PC-9 (cell line): Measurements from ENCODE around the gene DNAAF5. TPM values are rescaled to one million over a fixed set of nuclear protein-coding genes. Genes with fewer than 3 reads are reported as not detected.
"Not testable (repeated sequence)": the region's sequence is repeated elsewhere in the genome, so short reads cannot be mapped to it uniquely, and the experiment has no call there.

ENCODE experiments used
- BruUV-seq: library from RNA; stranded (reverse); fragments of 400-500 nt; replicated peaks from 2 replicates; lab custom pipeline; 2021; lab: Mats Ljungman, UMichigan
- CTCF ChIA-PET: fragments of 300-600 bp; sonication (Branson Sonifier 250); formaldehyde crosslinking; loops from one replicate; lab custom pipeline; 2022; ENCODE audit warnings: antibody characterized with exemption; lab: Charles Lee
- POLR2A ChIA-PET: fragments of 300-600 bp; sonication (Branson Sonifier 250); formaldehyde crosslinking; loops from one replicate; lab custom pipeline; 2022; ENCODE audit warnings: antibody characterized with exemption; ENCODE audit not compliant: unreplicated experiment; lab: Charles Lee
- DNase-seq, 2 experiments: peaks; one replicate each; pipeline versions ENCODE4 v3.0.0 to v3.0.0-alpha.2; 2015 to 2022; ENCODE audit warnings: mixed read lengths in 1 of 2
- H2AFZ ChIP-seq: fragments of 200-600 bp; sonication (generic); 2 replicates; pipeline ENCODE4 v1.8.1; 2017; ENCODE audit warnings: antibody characterized with exemption
- H3F3A ChIP-seq: fragments of 200-600 bp; sonication (generic); 2 replicates; pipeline ENCODE4 v1.8.1; 2017; ENCODE audit warnings: antibody characterized with exemption, mild to moderate bottlenecking, low read depth; ENCODE audit not compliant: insufficient read depth
- H3K27ac ChIP-seq: fragments of 200-600 bp; sonication (generic); 2 replicates; pipeline ENCODE4 v1.6.1; 2016; ENCODE audit warnings: mixed run types
- H3K27me3 ChIP-seq: fragments of 200-600 bp; sonication (generic); 2 replicates; pipeline ENCODE4 v1.6.1; 2016; ENCODE audit warnings: low read depth, mixed run types; ENCODE audit not compliant: insufficient read depth
- H3K36me3 ChIP-seq: fragments of 200-600 bp; sonication (generic); 2 replicates; pipeline ENCODE4 v1.6.1; 2016; ENCODE audit warnings: low read depth, mixed run types
- H3K4me1 ChIP-seq: fragments of 200-600 bp; sonication (generic); replicated peaks from 2 replicates; pipeline ENCODE4 v1.6.1; 2016; ENCODE audit warnings: mixed run types; ENCODE audit not compliant: insufficient read depth
- H3K4me2 ChIP-seq: fragments of 200-600 bp; sonication (generic); 2 replicates; pipeline ENCODE4 v1.6.1; 2017; ENCODE audit warnings: mixed run types
- H3K4me3 ChIP-seq: fragments of 200-600 bp; sonication (generic); 2 replicates; pipeline ENCODE4 v1.6.1; 2016; ENCODE audit warnings: mixed run types
- H3K79me2 ChIP-seq: fragments of 200-600 bp; sonication (generic); 2 replicates; pipeline ENCODE4 v1.6.1; 2017; ENCODE audit warnings: low read depth, mixed run types
- H3K9me2 ChIP-seq: fragments of 200-600 bp; sonication (generic); 2 replicates; pipeline ENCODE4 v1.8.1; 2017; ENCODE audit warnings: mild to moderate bottlenecking; ENCODE audit not compliant: insufficient read depth
- H3K9me3 ChIP-seq: fragments of 200-600 bp; sonication (generic); 2 replicates; pipeline ENCODE4 v1.8.1; 2016; ENCODE audit warnings: low read depth; ENCODE audit not compliant: insufficient read depth
- H4K20me1 ChIP-seq: fragments of 200-600 bp; sonication (generic); 2 replicates; pipeline ENCODE4 v1.8.1; 2017; ENCODE audit not compliant: insufficient read depth
- CTCF ChIP-seq: fragments of 200-600 bp; sonication (generic); conservative IDR thresholded peaks from 2 replicates; pipeline ENCODE4 v1.6.1; 2017; ENCODE audit warnings: mixed run types, antibody characterized with exemption, mild to moderate bottlenecking, moderate library complexity
- EZH2 ChIP-seq: fragments of 200-600 bp; sonication (generic); IDR thresholded peaks from 2 replicates; pipeline ENCODE4 v1.8.0; 2017; ENCODE audit warnings: antibody characterized with exemption, low read depth
- intact Hi-C: fragments of 100-400 bp; cut with micrococcal nuclease; formaldehyde crosslinking; loops from one replicate; pipeline ENCODE4 v1.10.0; 2022; ENCODE audit not compliant: unreplicated experiment
- total RNA-seq: library from RNA; stranded (reverse); gene quantifications from 2 replicates; pipeline ENCODE4 v1.2.3, GENCODE V29; 2021

Gene DNAAF5
- total RNA-seq, 1 experiment from 2014 or later: 63.2 TPM

- H3K9me2 ChIP-seq: no peaks in the 10 kb centered on the region
- H3K79me2 ChIP-seq: no peaks in the 10 kb centered on the region
- no peaks in the 10 kb centered on the region for H3K36me3 ChIP-seq
- no peaks in the 10 kb centered on the region for H3K9me3 ChIP-seq
- no peaks in the 10 kb centered on the region for H3F3A ChIP-seq
- no peak for DNase-seq
- no peak overlapping the region for H3K27ac ChIP-seq
- ChIA-PET POLR2A (interaction anchor here (0.7 kb wide), 1 partner anchor 132 kb away, joined by 3 read pairs; no protein-coding TSS in a partner anchor), CTCF (no interaction called here)
- H3K27me3 ChIP-seq: no peaks in the 10 kb centered on the region
- TF ChIP-seq CTCF: no peak
- no peak for TF ChIP-seq EZH2
- no peaks in the 10 kb centered on the region for H3K4me1 ChIP-seq
- no peak overlapping the region for H3K4me2 ChIP-seq
- H4K20me1 ChIP-seq: no peaks in the 10 kb centered on the region
- H2AFZ ChIP-seq: no peak overlapping the region
- BruUV-seq: no TSS peak
- H3K4me3 ChIP-seq: no peak overlapping the region
- intact Hi-C loops: no loop called here
Measured at GRCh38 chr7:794671-795329, 68.3 kb downstream of the DNAAF5 start.

DNA sequence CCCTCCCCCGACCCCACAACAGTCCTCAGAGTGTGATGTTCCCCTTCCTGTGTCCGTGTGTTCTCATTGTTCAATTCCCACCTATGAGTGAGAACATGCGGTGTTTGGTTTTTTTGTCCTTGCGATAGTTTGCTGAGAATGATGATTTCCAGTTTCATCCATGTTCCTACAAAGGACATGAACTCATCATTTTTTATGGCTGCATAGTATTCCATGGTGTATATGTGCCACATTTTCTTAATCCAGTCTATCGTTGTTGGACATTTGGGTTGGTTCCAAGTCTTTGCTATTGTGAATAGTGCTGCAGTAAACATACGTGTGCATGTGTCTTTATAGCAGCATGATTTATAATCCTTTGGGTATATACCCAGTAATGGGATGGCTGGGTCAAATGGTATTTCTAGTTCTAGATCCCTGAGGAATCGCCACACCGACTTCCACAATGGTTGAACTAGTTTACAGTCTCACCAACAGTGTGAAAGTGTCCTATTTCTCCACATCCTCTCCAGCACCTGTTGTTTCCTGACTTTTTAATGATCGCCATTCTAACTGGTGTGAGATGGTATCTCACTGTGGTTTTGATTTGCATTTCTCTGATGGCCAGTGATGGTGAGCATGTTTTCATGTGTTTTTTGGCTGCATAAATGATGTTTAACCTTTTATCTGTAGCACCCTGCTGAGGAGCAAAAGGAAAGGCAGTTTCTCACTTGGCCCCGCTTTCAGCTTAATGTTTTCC, 70.1 kb downstream of the DNAAF5 start:
- H4K20me1 ChIP-seq, H3K79me2 ChIP-seq, intact Hi-C loops, DNase-seq, H3K27ac ChIP-seq, H3K9me3 ChIP-seq, H3K4me2 ChIP-seq, CTCF ChIA-PET, H3K4me1 ChIP-seq, H3K27me3 ChIP-seq, BruUV-seq, H3F3A ChIP-seq, H3K4me3 ChIP-seq, H3K36me3 ChIP-seq, POLR2A ChIA-PET, H2AFZ ChIP-seq, H3K9me2 ChIP-seq: not testable (repeated sequence)

DNA sequence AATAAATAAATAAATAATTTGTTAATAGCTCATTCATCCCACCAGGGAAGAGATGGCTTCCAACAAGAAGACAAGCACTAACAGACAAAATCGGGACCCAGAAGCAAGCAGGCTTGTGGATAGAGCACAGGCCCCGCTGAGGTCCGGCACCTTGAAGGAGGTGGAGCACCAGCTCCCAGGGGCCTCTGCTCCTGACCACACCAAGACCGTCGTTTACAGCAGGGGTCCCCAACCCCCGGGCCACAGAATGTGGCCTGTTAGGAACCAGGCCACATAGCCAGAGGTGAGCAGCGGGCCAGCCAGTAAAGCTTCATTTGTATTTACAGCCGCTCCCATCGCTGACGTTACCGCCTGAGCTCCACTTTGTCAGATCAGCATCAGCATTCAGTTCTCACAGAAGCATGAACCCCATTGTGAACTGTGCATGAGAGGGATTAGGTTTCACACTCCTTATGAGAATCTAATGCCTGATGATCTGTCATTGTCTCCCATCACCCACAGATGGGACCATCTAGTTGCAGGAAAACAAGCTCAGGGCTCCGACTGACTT, 72.5 kb downstream of the DNAAF5 start:
- peaks cover 5% of the 10 kb centered on the region; the same call in 1 of the 2 replicates for H3F3A ChIP-seq
- H3K4me2 ChIP-seq: no peak overlapping the region
- no peak overlapping the region for H3K27ac ChIP-seq
- H3K36me3 ChIP-seq: no peaks in the 10 kb centered on the region
- CTCF ChIA-PET: interaction anchor here (0.6 kb wide), 1 partner anchor 10 kb away, joined by 3 read pairs; no protein-coding TSS in a partner anchor
- H2AFZ ChIP-seq: no peak overlapping the region
- no peak overlapping the region for H3K4me3 ChIP-seq
- intact Hi-C loops: no loop called here
- no peaks in the 10 kb centered on the region for H3K27me3 ChIP-seq
- H3K79me2 ChIP-seq: no peaks in the 10 kb centered on the region
- POLR2A ChIA-PET: interaction anchor here (0.7 to 0.9 kb wide), 2 partner anchors 20 to 33 kb away, joined by 3 to 8 read pairs; partner anchors contain the start of gene SUN1
- no peaks in the 10 kb centered on the region for H4K20me1 ChIP-seq
- H3K9me2 ChIP-seq: no peaks in the 10 kb centered on the region
- BruUV-seq: no TSS peak
- H3K4me1 ChIP-seq: no peaks in the 10 kb centered on the region
- DNase-seq: no peak
- no peaks in the 10 kb centered on the region for H3K9me3 ChIP-seq
- TF ChIP-seq CTCF (no peak), EZH2 (no peak)
